Testis (tissue), 2 donors: ENCODE measurements around the gene CSMD2.

Source experiments
- POLR2A ChIP-seq: fragments of 450-650 bp; IDR thresholded peaks from one replicate; pipeline ENCODE4 v1.6.1; 2017; ENCODE audit warnings: antibody characterized with exemption, mild to moderate bottlenecking, moderate library complexity
- TF ChIP-seq, protein P1 (sequence below), 3 experiments: fragments of 450-650 bp in 2 of 3; fragments of 200-600 bp in 1 of 3; sonication (generic) in 1 of 3; IDR thresholded peaks; one replicate each; pipeline ENCODE4 v1.5.1; 2016 to 2019; ENCODE audit warnings: antibody characterized with exemption in 3 of 3, mild to moderate bottlenecking in 2 of 3, moderate library complexity in 1 of 3

DNA sequence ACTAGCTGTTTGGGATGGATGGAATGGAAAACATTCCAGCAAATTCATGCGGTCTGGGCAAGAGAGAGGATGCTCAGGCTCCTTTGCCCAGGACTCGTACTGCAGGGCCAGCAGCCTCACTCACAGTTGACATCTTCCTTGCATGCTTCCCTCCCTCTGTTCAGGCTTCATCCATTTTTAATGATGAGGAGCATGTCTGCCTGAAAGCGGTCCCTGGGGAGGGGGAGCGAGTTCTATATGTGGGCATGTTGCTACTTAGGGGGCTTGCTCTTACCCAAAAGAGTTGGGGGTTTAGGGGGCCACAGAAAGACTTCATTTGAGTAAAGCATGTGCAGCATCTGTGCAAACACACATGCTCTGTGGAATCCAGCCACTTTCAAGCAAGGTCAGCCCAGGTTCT, 203.0 kb downstream of the CSMD2 start:
- TF ChIP-seq, protein P1, sequence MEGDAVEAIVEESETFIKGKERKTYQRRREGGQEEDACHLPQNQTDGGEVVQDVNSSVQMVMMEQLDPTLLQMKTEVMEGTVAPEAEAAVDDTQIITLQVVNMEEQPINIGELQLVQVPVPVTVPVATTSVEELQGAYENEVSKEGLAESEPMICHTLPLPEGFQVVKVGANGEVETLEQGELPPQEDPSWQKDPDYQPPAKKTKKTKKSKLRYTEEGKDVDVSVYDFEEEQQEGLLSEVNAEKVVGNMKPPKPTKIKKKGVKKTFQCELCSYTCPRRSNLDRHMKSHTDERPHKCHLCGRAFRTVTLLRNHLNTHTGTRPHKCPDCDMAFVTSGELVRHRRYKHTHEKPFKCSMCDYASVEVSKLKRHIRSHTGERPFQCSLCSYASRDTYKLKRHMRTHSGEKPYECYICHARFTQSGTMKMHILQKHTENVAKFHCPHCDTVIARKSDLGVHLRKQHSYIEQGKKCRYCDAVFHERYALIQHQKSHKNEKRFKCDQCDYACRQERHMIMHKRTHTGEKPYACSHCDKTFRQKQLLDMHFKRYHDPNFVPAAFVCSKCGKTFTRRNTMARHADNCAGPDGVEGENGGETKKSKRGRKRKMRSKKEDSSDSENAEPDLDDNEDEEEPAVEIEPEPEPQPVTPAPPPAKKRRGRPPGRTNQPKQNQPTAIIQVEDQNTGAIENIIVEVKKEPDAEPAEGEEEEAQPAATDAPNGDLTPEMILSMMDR (IDR thresholded peaks at IDR 0.05), result no peak
- no peak for TF ChIP-seq POLR2A
